Nephron progenitor cell (in vitro differentiated cells): Measurements from ENCODE around the gene ATAD2B.

Source experiments
- DNase-seq: peaks from one replicate; pipeline ENCODE4 v3.0.0; 2021
- H3K27ac Mint-ChIP-seq: 2 replicates; pipeline ENCODE4 v1.8.0; 2021; ENCODE audit warnings: mild to moderate bottlenecking, moderate library complexity, mixed read lengths
- H3K27me3 Mint-ChIP-seq: 2 replicates; pipeline ENCODE4 v1.8.0; 2021; ENCODE audit warnings: mild to moderate bottlenecking, low read depth, mixed read lengths; ENCODE audit not compliant: poor library complexity
- H3K36me3 Mint-ChIP-seq: 2 replicates; pipeline ENCODE4 v1.8.0; 2021; ENCODE audit warnings: low read depth, mixed read lengths
- H3K4me1 Mint-ChIP-seq: 2 replicates; pipeline ENCODE4 v1.8.0; 2021; ENCODE audit warnings: mixed read lengths
- H3K4me3 Mint-ChIP-seq: 2 replicates; pipeline ENCODE4 v1.8.0; 2021; ENCODE audit warnings: mild to moderate bottlenecking, moderate library complexity, mixed read lengths
- H3K9me3 Mint-ChIP-seq: 2 replicates; pipeline ENCODE4 v1.8.0; 2021; ENCODE audit warnings: mild to moderate bottlenecking, moderate library complexity, mixed read lengths
- CTCF ChIP-seq: fragments of 200-600 bp; sonication (generic); IDR thresholded peaks from 2 replicates; pipeline ENCODE4 v1.5.0; 2021; ENCODE audit warnings: antibody characterized with exemption

ATAD2B gene

GRCh38 chr2:23762141-23762540 is 164.8 kb downstream of the ATAD2B start:
- Mint-ChIP-seq H3K27ac (no peak overlapping the region), H3K4me3 (no peak overlapping the region), H3K4me1 (peaks cover 9% of the 10 kb centered on the region), H3K36me3 (peaks cover 18% of the 10 kb centered on the region), H3K9me3 (no peaks in the 10 kb centered on the region), H3K27me3 (no peaks in the 10 kb centered on the region)
- no peak for TF ChIP-seq CTCF
- DNase-seq = no peak

- H3K4me1 Mint-ChIP-seq = peaks cover 10% of the 10 kb centered on the region
- peaks cover 23% of the 10 kb centered on the region for H3K36me3 Mint-ChIP-seq
- peak overlapping the region; percentile 78 for H3K27ac Mint-ChIP-seq
- no peak for DNase-seq
- H3K4me3 Mint-ChIP-seq = no peak overlapping the region
- H3K9me3 Mint-ChIP-seq = no peaks in the 10 kb centered on the region
- no peaks in the 10 kb centered on the region for H3K27me3 Mint-ChIP-seq
- TF ChIP-seq CTCF = no peak
These were observed 165.3 kb downstream of the ATAD2B start for GRCh38 chr2:23761638-23762037.

GRCh38 chr2:23760736-23761135 is 166.2 kb downstream of the ATAD2B start:
- peaks cover 10% of the 10 kb centered on the region for H3K4me1 Mint-ChIP-seq
- no peak for DNase-seq
- no peaks in the 10 kb centered on the region for H3K27me3 Mint-ChIP-seq
- H3K9me3 Mint-ChIP-seq = no peaks in the 10 kb centered on the region
- no peak for TF ChIP-seq CTCF
- no peak overlapping the region for H3K4me3 Mint-ChIP-seq
- H3K36me3 Mint-ChIP-seq = peaks cover 29% of the 10 kb centered on the region
- no peak overlapping the region for H3K27ac Mint-ChIP-seq

GRCh38 chr2:23757686-23758433 is 169.1 kb downstream of the ATAD2B start:
- Mint-ChIP-seq H3K36me3 (peaks cover 50% of the 10 kb centered on the region), H3K27me3 (no peaks in the 10 kb centered on the region), H3K27ac (peak overlapping the region; percentile 77), H3K4me3 (no peak overlapping the region), H3K4me1 (peaks cover 10% of the 10 kb centered on the region), H3K9me3 (no peaks in the 10 kb centered on the region)
- DNase-seq = no peak
- TF ChIP-seq CTCF = no peak

- peaks cover 10% of the 10 kb centered on the region for H3K4me1 Mint-ChIP-seq
These were observed 170.2 kb downstream of the ATAD2B start for GRCh38 chr2:23756593-23757292.

More at GRCh38 chr2:23756593-23757292, 170.2 kb downstream of the ATAD2B start:
- TF ChIP-seq CTCF = no peak
- Mint-ChIP-seq H3K27me3 (no peaks in the 10 kb centered on the region), H3K27ac (no peak overlapping the region), H3K36me3 (peaks cover 54% of the 10 kb centered on the region), H3K9me3 (no peaks in the 10 kb centered on the region), H3K4me3 (no peak overlapping the region)
- no peak for DNase-seq
